HT-29 (cell line): Measurements from ENCODE around the gene FGA. TPM values are rescaled to one million over a fixed set of nuclear protein-coding genes. Genes with fewer than 3 reads are reported as not detected.

Experiments used
- small RNA-seq: library from RNA; depleted of rRNA; stranded (forward); fragments of <200 nt; gene quantifications from one replicate; pipeline ENCODE3, GENCODE V24; 2014
- total RNA-seq: library from RNA; depleted of rRNA; stranded (reverse); fragments of >200 nt; shearing (Covaris generic); gene quantifications from 2 replicates; pipeline ENCODE4 v1.2.3, GENCODE V29; 2014; rRNA removed

The FGA gene
- total RNA-seq, 1 experiment from 2014 or later = not detected

Small RNA genes lying within 50 kb of the gene (small RNA-seq; reads per million reads assigned to genes)
- not detected for gene RNU6-1285P

Other genes starting within 250 kb of the FGA start
- gene DCHS2, start 98.9 kb downstream of the FGA start, total RNA-seq = not detected in 2 replicates
- 50.0 and 62.8 TPM in 2 replicates for gene PLRG1, start 40.3 kb downstream of the FGA start, total RNA-seq
- not detected in 2 replicates for gene FGB, start 27.7 kb downstream of the FGA start, total RNA-seq
- not detected in 2 replicates for gene FGG, start 21.9 kb upstream of the FGA start, total RNA-seq
- gene LRAT, start 153.3 kb upstream of the FGA start, total RNA-seq = not detected in 2 replicates
- not detected in 2 replicates for gene RBM46, start 190.5 kb upstream of the FGA start, total RNA-seq